GM19468 (cell line): ENCODE results near the gene PLA2G2F.

Source experiments
- ATAC-seq: cut with Tn5 transposase; IDR thresholded peaks from one replicate; pipeline ENCODE4 v1.9.1; 2021; ENCODE audit warnings: mild to moderate bottlenecking, moderate library complexity, moderate number of reproducible peaks; ENCODE audit not compliant: unreplicated experiment; ENCODE audit errors: extremely low read depth

PLA2G2F gene

GRCh38 chr1:20187103-20187812, 48.1 kb downstream of the PLA2G2F start:
- no peak for ATAC-seq

DNA sequence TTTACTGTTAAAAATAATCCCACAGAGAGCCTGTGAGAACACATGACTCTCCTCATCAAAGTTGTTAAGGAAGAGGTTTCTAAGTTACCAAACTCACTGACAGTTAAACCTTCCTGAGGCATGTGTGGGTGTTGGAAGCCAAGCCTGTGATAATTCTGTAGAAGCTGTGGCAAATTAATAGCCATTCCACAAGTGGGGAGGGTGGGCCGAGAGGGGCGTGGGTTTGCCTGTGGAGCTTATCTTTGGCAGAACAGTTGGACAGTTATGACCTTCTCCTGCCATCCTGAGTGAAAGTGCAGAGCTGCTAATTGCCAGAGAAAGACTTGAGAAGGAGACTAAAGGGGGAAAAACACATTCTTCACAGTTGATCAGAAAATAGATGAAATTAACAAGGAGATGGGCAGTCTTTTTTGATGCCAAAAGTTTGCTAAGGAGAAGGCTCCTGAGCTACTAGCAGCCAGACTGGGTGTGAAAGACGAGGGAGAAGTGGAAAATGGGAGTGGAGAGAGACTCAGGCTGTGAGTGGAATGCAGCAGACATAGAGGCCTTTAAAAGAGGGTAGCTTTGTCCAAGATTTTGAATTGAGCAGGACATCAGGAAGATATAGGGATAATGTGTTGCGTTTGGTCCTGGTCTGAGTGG, 48.8 kb downstream of the PLA2G2F start:
- ATAC-seq: no peak

DNA sequence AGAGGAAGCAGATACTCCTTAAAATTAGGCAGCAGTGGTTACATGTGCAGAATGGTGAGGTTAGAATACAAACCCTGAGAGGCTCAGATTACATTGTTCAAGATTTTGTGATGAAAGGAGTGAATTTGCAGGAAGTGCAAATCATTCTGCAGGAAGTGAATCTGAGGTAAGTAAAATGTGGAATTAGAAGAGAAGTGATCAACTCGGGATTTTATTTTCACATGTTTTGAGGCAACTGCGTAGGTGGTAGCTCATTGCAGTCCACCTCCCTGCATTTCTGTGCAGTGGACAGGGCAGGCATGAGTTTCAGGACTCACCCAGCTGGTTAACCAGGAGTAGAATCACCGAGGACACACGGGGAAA, 49.3 kb downstream of the PLA2G2F start:
- no peak for ATAC-seq

- ATAC-seq: no peak
Observed at GRCh38 chr1:20189664-20190063, 50.5 kb downstream of the PLA2G2F start.

GRCh38 chr1:20190256-20191160, 51.4 kb downstream of the PLA2G2F start:
- ATAC-seq: no peak

- no peak for ATAC-seq
Observed at GRCh38 chr1:20191266-20191825, 52.2 kb downstream of the PLA2G2F start.

GRCh38 chr1:20192364-20192763, 53.2 kb downstream of the PLA2G2F start:
- no peak for ATAC-seq

GRCh38 chr1:20192871-20193411, 53.8 kb downstream of the PLA2G2F start:
- no peak for ATAC-seq

GRCh38 chr1:20194224-20194623, 55.1 kb downstream of the PLA2G2F start:
- no peak for ATAC-seq

DNA sequence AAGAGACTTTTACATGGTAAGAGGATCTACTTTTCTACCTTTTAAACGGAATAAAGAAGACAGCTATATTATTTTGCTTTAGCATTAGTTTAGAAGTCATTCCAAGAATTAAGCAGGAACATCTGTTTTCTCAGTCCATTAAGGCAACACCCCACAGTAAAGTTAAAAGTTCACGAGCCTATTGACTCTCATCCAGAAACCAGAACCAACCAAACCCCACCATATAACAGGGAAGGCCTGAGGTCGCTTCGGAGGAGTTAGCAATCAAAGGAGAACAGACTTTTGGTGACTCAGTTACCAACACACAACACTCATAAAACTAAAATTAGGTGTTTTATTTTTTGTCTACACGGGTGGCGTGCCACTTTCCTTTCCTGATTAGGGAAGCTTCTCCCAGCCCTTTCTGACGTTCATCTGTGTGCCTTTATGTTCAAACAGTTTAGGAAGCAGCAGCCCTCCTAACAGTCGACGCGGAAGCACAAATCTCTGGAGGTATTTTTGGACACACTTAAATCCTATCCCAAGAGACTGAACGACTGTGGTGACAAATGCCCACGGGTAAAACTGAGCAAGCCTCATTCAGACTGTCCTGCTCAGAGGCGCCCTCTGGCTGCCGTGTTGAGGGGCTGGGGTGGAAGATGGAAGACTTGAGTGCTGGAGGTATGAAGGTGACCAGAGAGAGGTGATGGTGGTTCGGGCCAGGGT, 55.8 kb downstream of the PLA2G2F start:
- ATAC-seq: no peak

DNA sequence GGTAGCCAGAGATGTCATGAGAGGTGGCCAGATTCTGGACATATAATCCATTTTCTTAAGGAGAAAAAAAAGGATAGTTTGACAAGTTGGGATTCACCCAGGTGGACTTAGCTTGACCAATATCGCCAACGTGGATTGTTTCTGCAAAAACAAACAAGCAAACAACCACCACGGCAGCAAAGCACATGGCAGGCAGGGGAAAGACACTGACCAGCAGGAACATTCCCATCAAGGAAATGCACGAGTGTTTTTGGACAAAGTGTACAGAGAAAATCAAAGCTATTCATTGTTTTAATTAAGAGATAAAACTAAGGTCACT, 56.3 kb downstream of the PLA2G2F start:
- no peak for ATAC-seq

DNA sequence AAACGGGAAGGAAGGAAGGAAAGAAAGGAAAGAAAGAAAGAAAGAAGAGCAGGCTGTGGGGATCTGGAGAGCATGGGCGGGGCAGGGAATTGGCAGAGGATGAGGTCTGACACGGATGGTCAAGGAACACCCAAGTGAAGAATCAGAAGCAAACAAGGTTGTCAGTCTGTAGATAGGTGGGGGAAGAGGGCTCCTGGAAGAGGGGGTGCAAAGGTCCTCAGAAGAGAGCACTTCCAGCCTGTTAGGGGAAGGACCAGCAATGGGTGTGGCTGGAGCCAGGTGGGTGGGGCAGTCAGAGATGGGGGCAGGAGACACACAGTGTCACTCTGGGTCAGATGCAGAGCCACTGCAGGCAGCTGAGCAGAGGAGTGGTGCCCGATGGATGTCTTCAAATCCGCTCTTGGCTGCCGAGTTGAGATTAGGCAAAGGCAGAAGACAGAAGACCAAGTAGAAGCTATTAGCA, 58.2 kb downstream of the PLA2G2F start:
- ATAC-seq: no peak

DNA sequence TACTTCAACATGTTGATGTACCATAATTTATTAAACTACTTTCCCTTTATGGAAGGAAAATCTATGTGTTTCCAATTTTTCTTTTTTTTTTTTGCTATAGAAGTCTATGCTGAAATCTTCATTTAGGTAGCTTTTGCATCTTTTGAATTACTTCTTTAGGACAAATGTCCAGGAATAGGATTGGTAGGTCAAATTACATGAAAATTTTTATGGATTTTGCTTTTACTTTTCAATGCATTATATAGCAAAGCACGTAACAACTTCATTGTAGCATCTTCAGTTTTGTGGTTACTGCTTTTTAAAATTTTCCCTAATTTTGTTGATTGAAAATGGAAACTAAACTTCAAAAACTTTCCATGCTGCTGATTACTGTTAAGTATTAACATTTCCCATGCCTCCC, 59.2 kb downstream of the PLA2G2F start:
- no peak for ATAC-seq

DNA sequence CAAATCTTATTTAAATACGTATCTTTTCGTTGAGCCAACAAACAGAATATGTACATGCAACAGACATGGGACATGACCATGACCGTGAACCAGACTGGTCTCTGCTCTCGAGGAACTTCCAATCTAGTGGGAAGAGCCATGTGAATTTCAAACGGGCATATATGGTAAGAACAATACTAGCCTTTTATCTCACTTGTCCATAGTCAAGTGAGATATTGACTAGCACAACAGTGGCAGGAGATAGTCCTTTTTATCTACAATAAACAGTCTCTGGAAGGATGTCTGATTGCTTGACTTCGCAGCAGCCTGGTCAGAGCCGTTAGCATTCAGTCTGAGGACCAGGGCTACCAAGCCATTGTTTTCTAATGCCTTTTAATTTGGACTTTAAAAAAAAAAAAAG, 59.8 kb downstream of the PLA2G2F start:
- no peak for ATAC-seq

- no peak for ATAC-seq
Observed at GRCh38 chr1:20199403-20199802, 60.3 kb downstream of the PLA2G2F start.

DNA sequence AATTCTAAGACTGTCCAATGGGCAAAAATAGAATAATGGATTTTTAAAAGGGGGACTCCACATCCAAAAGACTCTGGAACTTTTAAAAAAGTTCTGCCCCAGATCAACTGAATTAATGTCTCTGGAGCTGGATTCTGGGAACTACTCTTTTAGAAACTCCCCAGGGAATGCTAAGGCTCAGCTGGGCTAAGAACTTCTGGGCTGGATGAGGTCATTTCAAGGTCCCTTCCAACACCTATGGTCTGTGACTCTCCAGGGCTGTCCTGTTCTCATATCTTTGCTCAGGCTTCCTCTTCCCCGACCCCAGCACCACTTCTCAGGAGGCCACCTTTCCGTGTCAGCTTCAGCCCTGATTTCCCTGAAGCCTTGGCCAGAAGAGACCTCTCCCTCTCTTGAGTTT, 60.7 kb downstream of the PLA2G2F start:
- ATAC-seq: no peak
